HL-60/S4 treated with phorbol 12-myristate 13-acetate at 8.2 ng/mL for 4 days and 3 days (cell line): ENCODE measurements around the gene EXOSC7.
"Not testable (repeated sequence)": the region's sequence is repeated elsewhere in the genome, so short reads cannot be mapped to it uniquely, and the experiment has no call there.

Experiments used
- in situ Hi-C: fragments of 300-500 bp; cut with MboI; formaldehyde crosslinking; loops from 2 replicates; pipeline ENCODE4 v1.15.0; 2022; ENCODE audit warnings: low sequenced_read_pairs

EXOSC7 gene

GRCh38 chr3:44961888-44962287, 14.2 kb upstream of the EXOSC7 start:
- in situ Hi-C loops, result no loop called here

GRCh38 chr3:44962621-44963393, 13.2 kb upstream of the EXOSC7 start:
- in situ Hi-C loops, result no loop called here

- in situ Hi-C loops, result no loop called here
Measured at GRCh38 chr3:44963571-44964325, 12.3 kb upstream of the EXOSC7 start.

GRCh38 chr3:44965165-44965564, 10.9 kb upstream of the EXOSC7 start:
- in situ Hi-C loops, result no loop called here

- in situ Hi-C loops, result no loop called here
Measured at GRCh38 chr3:44966795-44967278, 9.2 kb upstream of the EXOSC7 start.

- in situ Hi-C loops, result no loop called here
Measured at GRCh38 chr3:44968447-44968858, 7.6 kb upstream of the EXOSC7 start.

GRCh38 chr3:44969154-44969827, 6.8 kb upstream of the EXOSC7 start:
- in situ Hi-C loops, result no loop called here

GRCh38 chr3:44969828-44970179, 6.2 kb upstream of the EXOSC7 start:
- in situ Hi-C loops, result no loop called here

GRCh38 chr3:44970926-44971490, 5.0 kb upstream of the EXOSC7 start:
- in situ Hi-C loops, result no loop called here

GRCh38 chr3:44974416-44974815, 1.6 kb upstream of the EXOSC7 start:
- in situ Hi-C loops, result no loop called here

GRCh38 chr3:44981220-44981619, 5.2 kb downstream of the EXOSC7 start:
- in situ Hi-C loops, result no loop called here

GRCh38 chr3:44981751-44982150, 5.7 kb downstream of the EXOSC7 start:
- in situ Hi-C loops, result no loop called here

- in situ Hi-C loops, result no loop called here
Measured at GRCh38 chr3:44982817-44983216, 6.8 kb downstream of the EXOSC7 start.

- in situ Hi-C loops, result no loop called here
Measured at GRCh38 chr3:44983484-44983941, 7.5 kb downstream of the EXOSC7 start.

- in situ Hi-C loops, result no loop called here
Measured at GRCh38 chr3:44984335-44984734, 8.3 kb downstream of the EXOSC7 start.

GRCh38 chr3:44986330-44986729, 10.3 kb downstream of the EXOSC7 start:
- in situ Hi-C loops, result not testable (repeated sequence)

- in situ Hi-C loops, result no loop called here
Measured at GRCh38 chr3:44987332-44987731, 11.3 kb downstream of the EXOSC7 start.

- in situ Hi-C loops, result no loop called here
Measured at GRCh38 chr3:44988073-44988472, 12.0 kb downstream of the EXOSC7 start.

GRCh38 chr3:44989141-44989540, 13.1 kb downstream of the EXOSC7 start:
- in situ Hi-C loops, result no loop called here

GRCh38 chr3:44989636-44990373, 13.8 kb downstream of the EXOSC7 start:
- in situ Hi-C loops, result no loop called here

GRCh38 chr3:44991326-44991725, 15.3 kb downstream of the EXOSC7 start:
- in situ Hi-C loops, result no loop called here
